ENCODE measurements around the gene SMOC2.

- TF ChIP-seq CTCF (IDR thresholded peaks at IDR 0.05; ENCODE audit: poor library complexity, severe bottlenecking) (no peak), EP300 (conservative IDR thresholded peaks at IDR 0.05; ENCODE audit: poor library complexity, severe bottlenecking) (no peak), SMC3 (conservative IDR thresholded peaks at IDR 0.05; ENCODE audit: poor library complexity) (no peak), EZH2 (IDR thresholded peaks at IDR 0.05; ENCODE audit: borderline replicate concordance, insufficient read depth, low read length, poor library complexity, severe bottlenecking) (no peak), RAD21 (conservative IDR thresholded peaks at IDR 0.05) (no peak), POLR2AphosphoS5 (IDR thresholded peaks at IDR 0.05) (no peak)
Measured at GRCh38 chr6:168400037-168400436, 40.9 kb upstream of the SMOC2 start.
